Activated T-cell treated with anti-CD3 and anti-CD28 coated beads for 24 hours (primary cell): Measurements from ENCODE around the gene CFAP92.
A peak's percentile ranks its signal among the peaks of the same experiment; 100 is the strongest.

Source experiments
- DNase-seq: peaks from one replicate; pipeline ENCODE4 v3.0.0-alpha.2; 2020; ENCODE audit warnings: low read depth

CFAP92 gene

GRCh38 chr3:128983293-128984069, 10.4 kb downstream of the CFAP92 start:
- no peak for DNase-seq

- no peak for DNase-seq
Observed at GRCh38 chr3:128975276-128975675, 18.6 kb downstream of the CFAP92 start.

GRCh38 chr3:128973988-128974564, 19.8 kb downstream of the CFAP92 start:
- no peak for DNase-seq

GRCh38 chr3:128971421-128972100, 22.3 kb downstream of the CFAP92 start:
- no peak for DNase-seq

- no peak for DNase-seq
Observed at GRCh38 chr3:128970740-128971047, 23.2 kb downstream of the CFAP92 start.

- DNase-seq = peak; percentile 49
Observed at GRCh38 chr3:128969993-128970739, 23.7 kb downstream of the CFAP92 start.

GRCh38 chr3:128967748-128968355, 26.0 kb downstream of the CFAP92 start:
- no peak for DNase-seq

GRCh38 chr3:128965818-128966217, 28.1 kb downstream of the CFAP92 start:
- no peak for DNase-seq

- DNase-seq = no peak
Observed at GRCh38 chr3:128965280-128965679, 28.6 kb downstream of the CFAP92 start.

- DNase-seq = no peak
Observed at GRCh38 chr3:128956440-128956839, 37.4 kb downstream of the CFAP92 start.

GRCh38 chr3:128950223-128950938, 43.5 kb downstream of the CFAP92 start:
- no peak for DNase-seq

GRCh38 chr3:128949158-128949557, 44.7 kb downstream of the CFAP92 start:
- no peak for DNase-seq

GRCh38 chr3:128946411-128946810, 47.5 kb downstream of the CFAP92 start:
- no peak for DNase-seq

- no peak for DNase-seq
Observed at GRCh38 chr3:128945878-128946175, 48.0 kb downstream of the CFAP92 start.

GRCh38 chr3:128945041-128945877, 48.6 kb downstream of the CFAP92 start:
- no peak for DNase-seq

- no peak for DNase-seq
Observed at GRCh38 chr3:128942161-128942952, 51.5 kb downstream of the CFAP92 start.

GRCh38 chr3:128940252-128940651, 53.6 kb downstream of the CFAP92 start:
- DNase-seq = no peak

- no peak for DNase-seq
Observed at GRCh38 chr3:128936341-128936740, 57.5 kb downstream of the CFAP92 start.

- DNase-seq = no peak
Observed at GRCh38 chr3:128935922-128936321, 58.0 kb downstream of the CFAP92 start.

- no peak for DNase-seq
Observed at GRCh38 chr3:128933922-128934253, 60.0 kb downstream of the CFAP92 start.
